ENCODE results near the gene KCNC4. TPM values are rescaled to one million over a fixed set of nuclear protein-coding genes. Genes with fewer than 3 reads are reported as not detected.

Gene KCNC4
- total RNA-seq, 2 experiments from 2014 or later, result 5.6 to 17.8 TPM

- no TSS peak for BruUV-seq (replicated peaks)
- no peaks in the 10 kb centered on the region for H3K79me2 ChIP-seq (ENCODE audit: insufficient read depth, low read depth, low read length)
- ChIA-PET CTCF (ENCODE audit: unreplicated experiment) (interaction anchor here (1.0 kb wide), 1 partner anchor 284 kb away, joined by 3 read pairs; no protein-coding TSS in a partner anchor), POLR2A (interaction anchor here (1.0 kb wide), 1 partner anchor 11 kb away, joined by 4 read pairs; no protein-coding TSS in a partner anchor)
- no peak for DNase-seq (ENCODE audit: low spot score)
- H4K20me1 ChIP-seq (ENCODE audit: insufficient read depth, low read length), result no peaks in the 10 kb centered on the region
- no peak overlapping the region for H3K27ac ChIP-seq (ENCODE audit: low read depth, low read length, poor library complexity, severe bottlenecking)
- H3K4me2 ChIP-seq (ENCODE audit: low read length), result no peak overlapping the region
- TF ChIP-seq CTCF (conservative IDR thresholded peaks at IDR 0.05; ENCODE audit: low read length) (no peak), EZH2phosphoT487 (IDR thresholded peaks at IDR 0.05; ENCODE audit: borderline replicate concordance, low read depth, low read length) (no peak)
- intact Hi-C loops (cut with micrococcal nuclease; ENCODE audit: unreplicated experiment), result no loop called here
- H3K9me3 ChIP-seq (ENCODE audit: low read length), result no peaks in the 10 kb centered on the region
- no peak overlapping the region for H3K4me3 ChIP-seq (ENCODE audit: low read depth, low read length, poor library complexity, severe bottlenecking)
- H2AFZ ChIP-seq (ENCODE audit: low read length), result no peak overlapping the region
- H3K4me1 ChIP-seq (ENCODE audit: insufficient read depth, low read length, poor library complexity, severe bottlenecking), result no peaks in the 10 kb centered on the region
- H3K9me2 ChIP-seq (ENCODE audit: insufficient read depth, low read length), result no peaks in the 10 kb centered on the region
- no peaks in the 10 kb centered on the region for H3K36me3 ChIP-seq (ENCODE audit: insufficient read depth, low read length)
Measured at GRCh38 chr1:110176299-110176956, 33.7 kb upstream of the KCNC4 start.

DNA sequence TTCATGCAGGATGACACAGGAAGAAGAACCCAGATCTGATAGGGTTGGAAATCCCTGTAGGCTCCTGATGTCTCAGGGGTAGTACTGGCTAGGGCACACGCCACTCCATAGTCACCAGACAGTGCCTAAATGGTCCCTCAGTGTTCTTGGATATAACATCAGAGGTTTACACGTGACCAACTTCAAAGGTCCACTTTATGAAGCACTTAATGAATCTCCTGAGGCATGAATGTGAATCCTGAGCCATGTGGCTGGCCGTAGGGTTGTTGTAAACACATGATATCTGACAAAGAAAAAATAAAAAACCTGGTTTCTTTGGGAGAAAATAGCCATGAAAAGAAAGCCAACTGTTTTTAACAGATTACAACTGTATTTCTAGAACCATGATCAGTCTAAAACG is 32.3 kb upstream of the KCNC4 start:
- H3K4me1 ChIP-seq (ENCODE audit: insufficient read depth, low read length, poor library complexity, severe bottlenecking), result no peaks in the 10 kb centered on the region
- H3K36me3 ChIP-seq (ENCODE audit: insufficient read depth, low read length), result no peaks in the 10 kb centered on the region
- intact Hi-C loops (cut with micrococcal nuclease; ENCODE audit: unreplicated experiment), result no loop called here
- H3K9me3 ChIP-seq (ENCODE audit: low read length), result no peaks in the 10 kb centered on the region
- no peaks in the 10 kb centered on the region for H3K9me2 ChIP-seq (ENCODE audit: insufficient read depth, low read length)
- no peak for DNase-seq (ENCODE audit: low spot score)
- no peak overlapping the region for H2AFZ ChIP-seq (ENCODE audit: low read length)
- ChIA-PET CTCF (ENCODE audit: unreplicated experiment) (no interaction called here), POLR2A (no interaction called here)
- H4K20me1 ChIP-seq (ENCODE audit: insufficient read depth, low read length), result no peaks in the 10 kb centered on the region
- H3K27ac ChIP-seq (ENCODE audit: low read depth, low read length, poor library complexity, severe bottlenecking), result no peak overlapping the region
- no TSS peak for BruUV-seq (replicated peaks)
- H3K4me3 ChIP-seq (ENCODE audit: low read depth, low read length, poor library complexity, severe bottlenecking), result no peak overlapping the region
- H3K79me2 ChIP-seq (ENCODE audit: insufficient read depth, low read depth, low read length), result no peaks in the 10 kb centered on the region
- TF ChIP-seq CTCF (conservative IDR thresholded peaks at IDR 0.05; ENCODE audit: low read length) (no peak), EZH2phosphoT487 (IDR thresholded peaks at IDR 0.05; ENCODE audit: borderline replicate concordance, low read depth, low read length) (no peak)
- H3K4me2 ChIP-seq (ENCODE audit: low read length), result no peak overlapping the region

- Histone ChIP-seq H4K20me1 (ENCODE audit: insufficient read depth, low read length) (no peaks in the 10 kb centered on the region), H3K36me3 (ENCODE audit: insufficient read depth, low read length) (no peaks in the 10 kb centered on the region), H3K9me2 (ENCODE audit: insufficient read depth, low read length) (no peaks in the 10 kb centered on the region), H3K4me2 (ENCODE audit: low read length) (no peak overlapping the region), H3K79me2 (ENCODE audit: insufficient read depth, low read depth, low read length) (no peaks in the 10 kb centered on the region), H2AFZ (ENCODE audit: low read length) (no peak overlapping the region), H3K27ac (ENCODE audit: low read depth, low read length, poor library complexity, severe bottlenecking) (no peak overlapping the region), H3K4me1 (ENCODE audit: insufficient read depth, low read length, poor library complexity, severe bottlenecking) (no peaks in the 10 kb centered on the region), H3K4me3 (ENCODE audit: low read depth, low read length, poor library complexity, severe bottlenecking) (no peak overlapping the region), H3K9me3 (ENCODE audit: low read length) (no peaks in the 10 kb centered on the region)
- intact Hi-C loops (cut with micrococcal nuclease; ENCODE audit: unreplicated experiment), result no loop called here
- POLR2A ChIA-PET, result no interaction called here
- TF ChIP-seq CTCF (conservative IDR thresholded peaks at IDR 0.05; ENCODE audit: low read length) (no peak), EZH2phosphoT487 (IDR thresholded peaks at IDR 0.05; ENCODE audit: borderline replicate concordance, low read depth, low read length) (no peak)
- CTCF ChIA-PET (ENCODE audit: unreplicated experiment), result no interaction called here
- no TSS peak for BruUV-seq (replicated peaks)
- DNase-seq (ENCODE audit: low spot score), result no peak
Measured at GRCh38 chr1:110183642-110184167, 26.4 kb upstream of the KCNC4 start.
